Stimulated activated CD8-positive, alpha-beta memory T cell treated with anti-CD3 and anti-CD28 coated beads, Interleukin-4, amount 100 ng/mL, for 48 hours (primary cell): ENCODE measurements around the gene CCL23.
"Not testable (repeated sequence)": the region's sequence is repeated elsewhere in the genome, so short reads cannot be mapped to it uniquely, and the experiment has no call there.

Experiments
- DNase-seq: peaks from one replicate; pipeline ENCODE4 v3.0.0-alpha.2; 2020

The CCL23 gene

GRCh38 chr17:36017799-36018198, at the start of gene CCL23:
CCL23 (minus strand) TSS chr17:36017972; CDS start chr17:36017897, 75 bp downstream.
- DNase-seq = no peak

GRCh38 chr17:36066365-36066985, 48.7 kb upstream of the CCL23 start:
- no peak for DNase-seq

- no peak for DNase-seq
Observed at GRCh38 chr17:36063786-36064541, 46.2 kb upstream of the CCL23 start, which contains the start of gene CCL18. CCL18 (plus strand) TSS chr17:36064272; CDS start chr17:36064343, 71 bp downstream.

GRCh38 chr17:36060816-36061215, 43.0 kb upstream of the CCL23 start:
- DNase-seq = no peak

GRCh38 chr17:36059406-36059805, 41.6 kb upstream of the CCL23 start:
- DNase-seq = no peak

- DNase-seq = no peak
Observed at GRCh38 chr17:36057911-36058310, 40.1 kb upstream of the CCL23 start.

- no peak for DNase-seq
Observed at GRCh38 chr17:36055921-36056520, 38.2 kb upstream of the CCL23 start.

GRCh38 chr17:36055171-36055570, 37.4 kb upstream of the CCL23 start:
- no peak for DNase-seq

GRCh38 chr17:36049643-36050042, 31.9 kb upstream of the CCL23 start:
- no peak for DNase-seq

- DNase-seq = no peak
Observed at GRCh38 chr17:36048066-36048465, 30.3 kb upstream of the CCL23 start.

- DNase-seq = no peak
Observed at GRCh38 chr17:36036235-36036634, 18.5 kb upstream of the CCL23 start.

- DNase-seq = no peak
Observed at GRCh38 chr17:36034127-36034526, 16.4 kb upstream of the CCL23 start.

GRCh38 chr17:36030956-36031355, 13.2 kb upstream of the CCL23 start:
- no peak for DNase-seq

GRCh38 chr17:36027761-36028160, 10.0 kb upstream of the CCL23 start:
- DNase-seq = no peak

- DNase-seq = no peak
Observed at GRCh38 chr17:36024106-36024869, 6.5 kb upstream of the CCL23 start.

GRCh38 chr17:36019423-36019822, 1.7 kb upstream of the CCL23 start:
- DNase-seq = no peak

- no peak for DNase-seq
Observed at GRCh38 chr17:36016555-36016954, 1.2 kb downstream of the CCL23 start.

- not testable (repeated sequence) for DNase-seq
Observed at GRCh38 chr17:36015895-36016294, 1.9 kb downstream of the CCL23 start.

GRCh38 chr17:36014946-36015345, 2.8 kb downstream of the CCL23 start:
- no peak for DNase-seq

- no peak for DNase-seq
Observed at GRCh38 chr17:36011201-36011600, 6.6 kb downstream of the CCL23 start.

GRCh38 chr17:36008998-36009665, 8.6 kb downstream of the CCL23 start:
- peak; percentile 38 for DNase-seq

- DNase-seq = no peak
Observed at GRCh38 chr17:36004594-36005108, 13.1 kb downstream of the CCL23 start.
